GM12874 (cell line): ENCODE results near the gene HNF1B.

Experiments used
- TF ChIP-seq, protein P1 (sequence below): IDR thresholded peaks from 2 replicates; pipeline ENCODE4 v1.5.1; 2011; ENCODE audit warnings: low read depth, mild to moderate bottlenecking, control low read depth, low read length, moderate library complexity; ENCODE audit not compliant: insufficient read depth

The HNF1B gene

DNA sequence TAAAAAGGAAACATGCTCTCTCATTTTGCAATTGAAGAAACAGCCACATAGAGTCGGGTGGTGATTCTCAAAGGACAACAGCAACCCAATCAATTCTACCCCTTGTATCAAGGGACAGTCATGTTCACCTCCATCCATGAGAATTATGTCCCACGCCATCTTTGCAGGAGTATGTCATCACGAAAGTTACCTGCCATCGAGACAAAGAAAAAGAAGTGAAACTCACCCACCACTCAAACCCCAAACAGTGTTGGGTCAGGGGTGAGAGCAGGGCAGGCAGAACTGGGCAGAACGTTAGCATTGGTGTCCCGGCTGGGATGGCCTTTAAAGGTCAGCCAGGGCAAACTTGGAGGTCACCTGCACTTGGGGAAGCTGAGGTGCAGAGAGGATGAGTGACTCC, 24.2 kb upstream of the HNF1B start:
- TF ChIP-seq, protein P1, sequence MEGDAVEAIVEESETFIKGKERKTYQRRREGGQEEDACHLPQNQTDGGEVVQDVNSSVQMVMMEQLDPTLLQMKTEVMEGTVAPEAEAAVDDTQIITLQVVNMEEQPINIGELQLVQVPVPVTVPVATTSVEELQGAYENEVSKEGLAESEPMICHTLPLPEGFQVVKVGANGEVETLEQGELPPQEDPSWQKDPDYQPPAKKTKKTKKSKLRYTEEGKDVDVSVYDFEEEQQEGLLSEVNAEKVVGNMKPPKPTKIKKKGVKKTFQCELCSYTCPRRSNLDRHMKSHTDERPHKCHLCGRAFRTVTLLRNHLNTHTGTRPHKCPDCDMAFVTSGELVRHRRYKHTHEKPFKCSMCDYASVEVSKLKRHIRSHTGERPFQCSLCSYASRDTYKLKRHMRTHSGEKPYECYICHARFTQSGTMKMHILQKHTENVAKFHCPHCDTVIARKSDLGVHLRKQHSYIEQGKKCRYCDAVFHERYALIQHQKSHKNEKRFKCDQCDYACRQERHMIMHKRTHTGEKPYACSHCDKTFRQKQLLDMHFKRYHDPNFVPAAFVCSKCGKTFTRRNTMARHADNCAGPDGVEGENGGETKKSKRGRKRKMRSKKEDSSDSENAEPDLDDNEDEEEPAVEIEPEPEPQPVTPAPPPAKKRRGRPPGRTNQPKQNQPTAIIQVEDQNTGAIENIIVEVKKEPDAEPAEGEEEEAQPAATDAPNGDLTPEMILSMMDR: no peak

DNA sequence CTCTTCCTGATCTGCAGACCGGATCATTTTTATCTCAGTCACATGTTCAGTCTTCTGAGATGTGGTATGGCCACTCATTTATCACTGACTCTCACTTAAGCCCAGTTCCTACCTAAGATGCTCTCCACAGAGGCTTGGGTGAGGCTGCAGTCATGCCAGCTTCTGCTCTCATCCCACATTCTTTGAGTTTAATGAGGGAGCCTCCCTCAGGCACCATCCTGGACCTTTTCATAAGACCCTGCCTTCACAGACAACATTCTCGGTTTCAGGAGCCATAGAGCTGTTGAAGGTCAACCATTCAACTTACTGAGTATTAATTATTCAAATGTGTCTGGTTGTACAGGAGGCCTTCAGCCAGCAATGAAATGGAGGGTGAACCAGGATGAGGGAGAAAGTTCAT, 23.6 kb upstream of the HNF1B start:
- TF ChIP-seq, protein P1: no peak

DNA sequence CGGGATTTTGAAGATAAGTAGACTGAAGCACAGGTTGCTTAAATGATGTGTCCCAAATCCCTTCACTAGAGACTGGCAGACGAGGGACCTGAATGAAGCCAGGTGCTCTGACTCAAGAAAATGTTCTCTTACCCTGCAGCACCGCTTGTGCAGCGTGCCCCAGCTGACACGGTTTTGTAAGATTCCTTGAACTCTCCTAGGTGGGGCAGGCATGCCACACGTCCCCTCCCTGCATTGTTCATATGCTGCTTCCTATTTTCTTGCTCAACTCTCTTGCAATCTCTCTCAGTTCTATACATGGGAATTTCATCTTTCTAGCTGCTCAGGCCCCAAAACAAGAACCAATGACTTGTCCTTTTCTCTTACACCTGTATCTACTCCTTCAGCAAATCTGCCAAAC, 22.1 kb upstream of the HNF1B start:
- TF ChIP-seq, protein P1: no peak

DNA sequence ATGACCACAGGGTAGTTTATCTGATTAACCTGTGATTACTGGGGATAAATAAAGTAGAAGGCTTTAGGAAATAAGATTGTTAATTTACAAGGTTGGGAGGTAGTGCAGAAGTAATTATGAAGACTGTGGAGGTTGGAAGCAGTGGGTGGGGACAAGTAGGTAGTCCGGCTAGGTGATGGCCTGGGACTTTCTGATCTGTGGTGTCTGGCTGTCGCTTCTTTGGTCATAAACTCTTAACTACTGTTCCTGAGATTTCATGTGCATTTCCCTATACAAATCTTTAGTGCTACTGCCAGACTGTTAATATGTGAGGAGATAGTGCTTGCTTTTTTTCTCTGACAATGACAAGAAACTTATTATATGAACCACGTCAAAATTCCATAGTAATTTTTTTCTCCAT, 19.5 kb upstream of the HNF1B start:
- TF ChIP-seq, protein P1: no peak

DNA sequence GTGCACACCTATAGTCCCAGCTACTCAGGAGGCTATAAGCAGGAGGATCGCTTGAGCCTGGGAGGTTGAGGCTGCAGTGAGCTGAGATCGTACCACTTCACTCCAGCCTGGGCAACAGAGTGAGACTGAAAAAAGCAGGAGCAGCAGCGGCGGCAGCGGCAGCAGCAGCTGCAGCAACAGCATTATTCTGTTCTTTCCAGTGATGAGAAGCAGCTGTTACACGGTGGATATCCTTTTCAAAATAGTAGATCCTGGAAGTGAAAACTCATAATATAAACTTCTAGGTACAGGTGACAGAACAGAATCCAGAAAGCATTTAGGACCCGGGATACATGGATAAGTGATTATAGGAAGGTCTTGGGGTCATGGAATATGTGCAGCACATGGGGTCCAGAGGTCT, 17.8 kb upstream of the HNF1B start:
- TF ChIP-seq, protein P1: no peak

DNA sequence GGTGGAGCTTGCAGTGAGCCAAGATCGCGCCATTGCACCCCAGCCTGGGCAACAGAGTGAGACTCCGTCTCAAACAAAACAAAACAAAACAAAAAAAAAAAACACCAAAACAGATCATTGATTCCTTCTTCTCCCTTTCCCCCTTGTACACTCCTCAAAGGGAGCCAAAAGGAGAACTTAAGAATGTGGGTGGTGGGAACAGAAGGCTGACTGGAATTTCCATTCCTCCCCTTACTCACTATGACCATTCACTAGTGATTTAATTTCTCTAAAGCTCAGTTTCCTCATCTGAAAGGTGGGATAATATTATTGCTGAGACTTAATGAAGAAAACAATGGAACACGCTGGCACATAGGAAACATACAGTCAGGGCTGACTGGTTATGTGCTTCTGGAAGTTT, 17.1 kb upstream of the HNF1B start:
- TF ChIP-seq, protein P1: no peak

DNA sequence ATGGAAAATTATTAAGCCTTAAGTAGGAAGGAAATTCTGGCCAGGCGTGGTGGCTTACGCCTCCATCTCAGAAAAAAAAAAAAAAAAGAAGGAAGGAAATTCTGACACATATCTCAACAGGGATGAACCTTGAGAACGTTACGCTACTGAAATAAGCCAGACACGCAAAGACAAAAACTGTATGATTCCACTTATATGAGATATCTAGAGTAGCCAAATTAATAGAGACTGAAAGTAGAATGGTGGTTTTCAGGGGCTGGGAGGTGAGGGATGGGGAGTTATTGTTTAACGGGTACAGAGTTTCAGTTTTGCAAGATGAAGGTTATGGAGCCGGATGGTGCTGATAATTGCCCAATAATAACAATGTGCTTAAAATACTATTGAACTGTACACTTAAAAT, 16.2 kb upstream of the HNF1B start:
- TF ChIP-seq, protein P1: no peak
